ENCODE data around the gene FBXL17.

Gene FBXL17

DNA sequence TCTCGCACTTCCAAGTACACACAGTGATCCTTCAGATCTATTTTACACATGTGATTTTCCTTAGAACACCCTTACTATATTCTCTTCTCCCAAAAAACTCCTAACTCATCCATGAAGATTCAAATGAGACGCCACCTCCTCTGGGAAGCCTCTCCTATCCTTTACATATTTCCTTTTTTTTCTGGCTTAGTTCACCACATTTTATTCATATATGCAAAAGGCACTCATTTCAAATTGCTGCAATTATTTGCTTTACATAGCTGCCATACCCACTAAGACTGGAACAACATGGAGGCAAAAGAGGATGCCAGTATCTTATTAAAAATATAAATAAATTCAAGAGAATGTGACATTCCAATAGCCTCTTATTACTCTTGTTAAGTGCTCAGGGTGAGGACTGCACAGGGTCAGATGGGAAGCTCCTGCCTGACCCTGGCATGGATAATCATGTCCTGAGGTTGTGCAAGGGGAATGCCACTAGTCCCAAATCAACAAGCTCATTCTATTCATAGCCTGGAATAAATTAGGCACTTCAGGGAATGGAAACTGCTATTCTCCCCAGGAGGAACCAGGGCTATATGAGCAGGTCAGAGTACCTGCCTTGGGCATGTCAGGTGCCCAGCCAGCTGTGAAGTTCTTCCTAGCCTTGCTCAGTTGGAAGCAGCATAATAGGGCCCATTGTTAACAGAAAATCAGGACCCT is 262.9 kb downstream of the FBXL17 start:
- H3K27me3 Mint-ChIP-seq (ENCODE audit: low read depth), result no peaks in the 10 kb centered on the region
- H3K27ac Mint-ChIP-seq, result no peak overlapping the region
- no peak overlapping the region for H3K4me3 Mint-ChIP-seq
- H3K9me3 Mint-ChIP-seq, result no peaks in the 10 kb centered on the region
- DNase-seq (ENCODE audit: low spot score), result no peak
- no peaks in the 10 kb centered on the region for H3K36me3 Mint-ChIP-seq (ENCODE audit: low read depth)
- H3K4me1 Mint-ChIP-seq (ENCODE audit: low read depth), result no peaks in the 10 kb centered on the region

DNA sequence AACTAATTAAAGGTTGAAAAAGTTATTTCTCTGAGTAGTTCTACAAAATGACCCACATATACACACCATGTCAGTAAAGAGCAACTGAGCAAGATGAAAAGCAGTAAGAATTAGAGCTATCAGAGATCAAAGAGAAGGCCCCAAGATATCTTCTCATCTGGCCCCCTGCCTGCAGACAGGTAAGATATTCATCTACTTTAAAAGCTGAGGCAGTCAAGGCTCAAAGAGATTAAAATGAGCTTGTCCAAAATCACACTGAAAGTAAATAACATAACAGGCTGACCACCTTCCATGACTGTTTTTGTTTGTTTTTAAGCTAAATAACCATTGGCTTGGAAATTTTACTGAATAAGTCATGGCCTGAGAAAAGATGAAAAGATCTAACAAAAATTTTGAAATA is 266.2 kb downstream of the FBXL17 start:
- Mint-ChIP-seq H3K27ac (no peak overlapping the region), H3K9me3 (peaks cover 4% of the 10 kb centered on the region), H3K4me1 (ENCODE audit: low read depth) (no peaks in the 10 kb centered on the region), H3K4me3 (no peak overlapping the region), H3K27me3 (ENCODE audit: low read depth) (peaks cover 2% of the 10 kb centered on the region), H3K36me3 (ENCODE audit: low read depth) (no peaks in the 10 kb centered on the region)
- DNase-seq (ENCODE audit: low spot score), result no peak

DNA sequence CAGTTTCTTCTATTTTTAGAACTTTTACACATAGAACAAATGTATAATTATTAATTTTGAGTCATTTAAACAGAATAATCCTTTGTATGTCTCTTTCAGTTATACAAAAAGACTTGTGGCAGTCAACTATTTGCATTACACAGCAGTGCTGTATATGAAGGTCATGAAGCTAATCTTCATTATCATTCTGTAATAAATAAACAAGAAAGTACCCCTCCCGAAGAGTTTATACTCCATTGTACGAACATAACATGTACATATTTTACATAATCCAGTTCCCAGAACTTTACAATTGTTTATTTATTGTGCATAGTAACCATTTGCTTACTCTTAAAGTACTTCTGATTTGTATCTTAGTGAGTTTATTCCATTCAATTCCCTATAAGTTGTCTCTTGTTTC is 267.9 kb downstream of the FBXL17 start:
- H3K4me3 Mint-ChIP-seq, result no peak overlapping the region
- no peaks in the 10 kb centered on the region for H3K36me3 Mint-ChIP-seq (ENCODE audit: low read depth)
- peaks cover 2% of the 10 kb centered on the region for H3K27me3 Mint-ChIP-seq (ENCODE audit: low read depth)
- no peak for DNase-seq (ENCODE audit: low spot score)
- H3K4me1 Mint-ChIP-seq (ENCODE audit: low read depth), result no peaks in the 10 kb centered on the region
- no peak overlapping the region for H3K27ac Mint-ChIP-seq
- peaks cover 4% of the 10 kb centered on the region for H3K9me3 Mint-ChIP-seq

DNA sequence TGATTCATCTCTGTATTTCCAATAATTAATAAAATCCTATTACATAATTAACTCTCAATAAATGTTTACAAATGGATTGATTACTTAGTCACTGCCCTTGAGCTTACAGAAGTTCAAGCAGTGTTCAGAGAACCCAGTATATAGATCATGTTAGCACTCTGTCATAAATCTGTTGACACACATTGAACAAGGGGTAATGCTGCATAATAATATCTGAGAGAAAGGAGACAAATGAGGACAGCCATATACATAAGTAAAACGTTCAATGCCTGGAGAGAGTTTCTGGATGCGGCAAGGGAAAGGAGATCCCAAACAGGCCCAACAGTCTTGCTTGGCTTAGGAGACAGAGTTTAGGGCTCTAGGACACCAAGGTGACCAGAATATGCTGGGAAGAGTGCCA is 270.2 kb downstream of the FBXL17 start:
- H3K27ac Mint-ChIP-seq, result no peak overlapping the region
- no peaks in the 10 kb centered on the region for H3K4me1 Mint-ChIP-seq (ENCODE audit: low read depth)
- H3K36me3 Mint-ChIP-seq (ENCODE audit: low read depth), result no peaks in the 10 kb centered on the region
- no peak overlapping the region for H3K4me3 Mint-ChIP-seq
- no peak for DNase-seq (ENCODE audit: low spot score)
- H3K9me3 Mint-ChIP-seq, result peaks cover 4% of the 10 kb centered on the region
- peaks cover 2% of the 10 kb centered on the region for H3K27me3 Mint-ChIP-seq (ENCODE audit: low read depth)

DNA sequence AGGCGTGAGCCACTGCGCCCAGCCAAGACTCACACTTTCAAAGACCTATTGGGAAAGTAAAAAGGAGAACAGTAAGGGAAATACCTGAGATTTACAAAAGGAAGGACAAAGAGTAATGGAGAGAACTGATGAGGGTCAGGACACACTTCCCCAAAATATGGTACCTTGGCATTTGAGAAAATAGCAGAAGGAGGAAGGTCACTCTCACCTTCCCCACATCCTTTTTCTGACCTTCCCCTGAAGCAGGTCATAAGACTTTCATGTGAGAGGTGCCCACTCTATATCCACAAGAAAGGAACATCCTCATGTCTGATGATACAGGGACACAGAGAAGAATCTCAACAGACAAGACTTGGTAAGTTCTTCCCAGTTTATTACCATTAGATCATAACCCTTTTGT is 272.8 kb downstream of the FBXL17 start:
- DNase-seq (ENCODE audit: low spot score), result no peak
- Mint-ChIP-seq H3K27ac (no peak overlapping the region), H3K9me3 (peaks cover 4% of the 10 kb centered on the region), H3K4me3 (no peak overlapping the region), H3K4me1 (ENCODE audit: low read depth) (no peaks in the 10 kb centered on the region), H3K36me3 (ENCODE audit: low read depth) (no peaks in the 10 kb centered on the region), H3K27me3 (ENCODE audit: low read depth) (peaks cover 2% of the 10 kb centered on the region)

DNA sequence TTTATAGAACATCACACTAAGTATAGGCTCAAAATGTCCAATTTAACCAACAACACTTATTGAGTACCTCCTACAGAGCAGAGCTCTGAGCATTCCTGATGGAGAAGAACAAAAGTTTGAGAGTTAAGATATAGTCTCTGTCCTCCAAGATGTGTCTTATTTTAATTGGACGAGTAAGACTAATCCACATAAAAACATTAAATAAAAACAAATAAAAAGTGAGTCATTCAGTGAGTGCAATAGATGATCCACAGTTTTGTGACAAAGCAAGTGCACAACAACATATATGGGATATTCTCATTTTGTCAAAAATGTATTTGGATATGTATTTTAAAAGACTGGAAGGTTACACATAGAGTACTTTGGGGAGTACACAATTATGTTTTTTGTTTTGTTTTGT is 277.4 kb downstream of the FBXL17 start:
- Mint-ChIP-seq H3K27ac (no peak overlapping the region), H3K9me3 (no peaks in the 10 kb centered on the region), H3K36me3 (ENCODE audit: low read depth) (no peaks in the 10 kb centered on the region), H3K4me1 (ENCODE audit: low read depth) (no peaks in the 10 kb centered on the region), H3K4me3 (no peak overlapping the region), H3K27me3 (ENCODE audit: low read depth) (no peaks in the 10 kb centered on the region)
- DNase-seq (ENCODE audit: low spot score), result no peak

DNA sequence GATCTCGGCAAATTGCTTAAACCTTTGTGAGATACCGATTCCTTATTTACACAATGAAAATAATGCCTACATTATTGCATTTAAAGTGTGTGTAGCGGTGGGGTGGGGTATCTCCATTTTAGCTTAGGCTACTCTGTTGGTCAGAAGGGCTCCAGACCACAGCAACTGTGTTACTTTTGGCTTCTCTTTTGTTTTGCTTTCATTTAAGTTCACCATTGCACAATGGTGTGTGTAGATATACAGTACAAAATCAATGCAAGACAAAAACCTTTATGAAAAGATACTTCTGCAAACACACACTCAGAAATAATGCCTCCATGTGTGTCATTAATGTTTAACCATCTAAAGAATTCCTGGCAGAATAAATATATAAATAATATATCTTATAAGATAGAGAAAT is 279.4 kb downstream of the FBXL17 start:
- no peak for DNase-seq (ENCODE audit: low spot score)
- no peaks in the 10 kb centered on the region for H3K27me3 Mint-ChIP-seq (ENCODE audit: low read depth)
- no peaks in the 10 kb centered on the region for H3K4me1 Mint-ChIP-seq (ENCODE audit: low read depth)
- H3K9me3 Mint-ChIP-seq, result no peaks in the 10 kb centered on the region
- H3K4me3 Mint-ChIP-seq, result no peak overlapping the region
- H3K27ac Mint-ChIP-seq, result no peak overlapping the region
- no peaks in the 10 kb centered on the region for H3K36me3 Mint-ChIP-seq (ENCODE audit: low read depth)

DNA sequence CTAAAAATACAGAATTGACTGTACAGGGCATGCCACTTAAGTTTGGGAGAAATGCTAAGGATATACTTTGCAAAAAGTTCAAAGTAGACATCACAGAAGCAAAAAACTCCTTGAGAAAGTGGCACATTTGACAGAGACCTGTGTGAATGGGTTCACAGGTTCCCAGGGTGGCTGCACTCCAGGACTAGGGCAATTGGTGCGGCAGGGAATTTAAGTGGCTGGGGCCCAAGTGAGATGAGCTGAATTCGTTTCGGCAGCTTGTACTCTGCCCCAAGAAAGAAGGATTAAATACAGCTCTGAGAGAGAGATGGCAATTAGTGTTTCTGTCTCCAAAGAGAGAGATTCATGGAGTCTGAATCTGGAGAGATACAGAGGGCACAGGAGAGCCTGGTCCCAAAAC is 280.1 kb downstream of the FBXL17 start:
- Mint-ChIP-seq H3K4me3 (no peak overlapping the region), H3K4me1 (ENCODE audit: low read depth) (no peaks in the 10 kb centered on the region), H3K9me3 (no peaks in the 10 kb centered on the region), H3K36me3 (ENCODE audit: low read depth) (no peaks in the 10 kb centered on the region), H3K27ac (no peak overlapping the region), H3K27me3 (ENCODE audit: low read depth) (no peaks in the 10 kb centered on the region)
- DNase-seq (ENCODE audit: low spot score), result no peak

DNA sequence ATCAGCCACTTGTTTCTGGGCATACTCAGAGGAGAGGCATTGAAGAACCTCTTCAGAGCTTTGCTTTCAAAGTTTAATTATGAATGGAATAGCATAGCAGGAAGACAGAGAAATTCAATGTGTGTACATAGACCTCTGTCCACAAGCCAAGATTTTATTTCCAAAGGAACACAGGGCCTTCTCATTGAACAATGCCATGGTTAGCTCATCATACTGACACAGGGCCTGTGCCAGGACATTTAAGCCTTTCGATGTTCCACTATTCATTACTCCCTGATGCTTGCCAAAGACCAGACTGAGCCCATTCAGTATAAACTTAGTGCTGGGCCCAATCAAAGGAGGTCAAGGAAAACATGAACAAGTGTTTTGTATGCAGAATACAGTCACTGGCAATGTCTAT is 280.8 kb downstream of the FBXL17 start:
- DNase-seq (ENCODE audit: low spot score), result no peak
- Mint-ChIP-seq H3K4me3 (no peak overlapping the region), H3K9me3 (no peaks in the 10 kb centered on the region), H3K27ac (no peak overlapping the region), H3K27me3 (ENCODE audit: low read depth) (no peaks in the 10 kb centered on the region), H3K4me1 (ENCODE audit: low read depth) (no peaks in the 10 kb centered on the region), H3K36me3 (ENCODE audit: low read depth) (no peaks in the 10 kb centered on the region)

DNA sequence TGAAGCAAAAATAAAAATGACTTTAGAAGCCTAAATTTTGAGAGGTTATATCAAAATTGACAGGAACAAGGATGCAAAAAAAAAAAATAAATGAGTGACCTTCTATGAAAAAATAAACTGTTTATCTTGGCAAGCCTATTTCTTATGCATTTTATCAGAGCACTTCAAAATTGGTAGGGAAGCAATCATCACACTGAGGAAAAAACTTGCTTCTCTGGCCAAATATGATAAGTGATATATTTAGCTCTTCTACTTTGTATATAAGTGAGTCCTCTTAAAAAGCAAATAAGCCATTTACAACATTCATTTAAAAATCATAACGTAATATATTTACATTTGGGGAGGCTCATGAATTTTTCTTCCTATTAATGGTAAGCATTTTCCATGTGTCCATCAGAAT is 287.1 kb downstream of the FBXL17 start:
- no peak overlapping the region for H3K4me3 Mint-ChIP-seq
- H3K36me3 Mint-ChIP-seq (ENCODE audit: low read depth), result no peaks in the 10 kb centered on the region
- no peak overlapping the region for H3K27ac Mint-ChIP-seq
- no peaks in the 10 kb centered on the region for H3K9me3 Mint-ChIP-seq
- DNase-seq (ENCODE audit: low spot score), result no peak
- no peaks in the 10 kb centered on the region for H3K27me3 Mint-ChIP-seq (ENCODE audit: low read depth)
- H3K4me1 Mint-ChIP-seq (ENCODE audit: low read depth), result peaks cover 8% of the 10 kb centered on the region

DNA sequence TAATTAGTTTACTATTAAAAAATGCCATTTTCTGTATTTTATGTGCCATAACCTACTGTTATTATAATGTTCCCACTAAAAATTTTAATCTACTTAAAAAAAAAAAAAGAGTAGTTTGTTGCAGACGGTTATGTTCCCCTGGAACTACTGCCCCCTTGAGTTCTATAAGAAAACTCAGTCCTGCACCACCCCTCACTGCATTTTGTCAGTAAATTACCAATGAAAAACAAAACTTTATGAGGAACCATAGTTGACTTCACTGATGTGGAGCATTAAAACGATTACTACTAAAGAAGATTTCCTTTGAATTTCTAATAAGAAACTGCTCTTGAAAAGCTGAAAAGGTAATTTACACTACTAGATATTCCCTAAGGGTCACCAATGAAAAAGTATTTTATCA is 288.7 kb downstream of the FBXL17 start:
- peaks cover 8% of the 10 kb centered on the region for H3K4me1 Mint-ChIP-seq (ENCODE audit: low read depth)
- H3K27ac Mint-ChIP-seq, result no peak overlapping the region
- no peaks in the 10 kb centered on the region for H3K9me3 Mint-ChIP-seq
- H3K4me3 Mint-ChIP-seq, result no peak overlapping the region
- H3K36me3 Mint-ChIP-seq (ENCODE audit: low read depth), result no peaks in the 10 kb centered on the region
- no peaks in the 10 kb centered on the region for H3K27me3 Mint-ChIP-seq (ENCODE audit: low read depth)
- no peak for DNase-seq (ENCODE audit: low spot score)

DNA sequence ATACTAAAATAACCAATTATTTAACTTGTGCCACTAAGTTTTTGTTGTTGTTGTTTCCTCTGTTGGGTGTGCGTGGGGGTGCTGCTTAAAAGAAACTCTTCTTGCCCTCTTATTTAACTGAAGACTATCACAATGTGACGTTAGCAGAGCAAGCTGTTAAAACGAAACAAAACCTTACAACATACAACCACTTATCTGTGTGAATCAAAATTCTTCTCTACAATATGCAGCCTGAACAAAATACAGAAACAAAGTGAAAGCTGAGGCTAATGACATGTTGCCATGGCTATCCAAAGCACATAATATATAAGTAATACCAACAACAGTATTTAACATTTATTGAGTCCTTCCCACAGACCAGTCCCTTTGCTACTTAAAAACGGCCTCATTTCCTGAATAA is 291.0 kb downstream of the FBXL17 start:
- H3K27ac Mint-ChIP-seq, result no peak overlapping the region
- H3K4me3 Mint-ChIP-seq, result no peak overlapping the region
- H3K4me1 Mint-ChIP-seq (ENCODE audit: low read depth), result peaks cover 8% of the 10 kb centered on the region
- no peaks in the 10 kb centered on the region for H3K27me3 Mint-ChIP-seq (ENCODE audit: low read depth)
- DNase-seq (ENCODE audit: low spot score), result no peak
- no peaks in the 10 kb centered on the region for H3K36me3 Mint-ChIP-seq (ENCODE audit: low read depth)
- H3K9me3 Mint-ChIP-seq, result no peaks in the 10 kb centered on the region

DNA sequence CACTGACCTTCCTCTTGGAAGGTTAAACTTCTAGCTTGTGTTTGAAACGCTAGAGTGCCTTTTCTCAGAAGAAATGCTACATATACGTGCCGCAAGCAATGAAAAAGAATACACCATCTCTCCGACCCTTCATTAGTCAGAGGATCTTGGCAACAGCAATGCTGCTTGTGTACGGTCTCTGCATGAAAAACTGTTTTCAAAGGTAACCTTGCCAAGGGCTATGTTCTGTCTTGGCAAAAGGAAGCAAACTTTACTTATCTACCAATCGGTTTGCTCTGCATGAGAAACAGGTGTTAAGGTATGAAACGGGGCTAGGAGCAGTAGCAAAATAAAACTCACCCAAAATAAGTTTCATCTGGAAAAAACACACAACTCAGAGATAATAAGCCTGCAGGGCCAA is 297.8 kb downstream of the FBXL17 start:
- H3K27ac Mint-ChIP-seq, result no peak overlapping the region
- no peak overlapping the region for H3K4me3 Mint-ChIP-seq
- H3K27me3 Mint-ChIP-seq (ENCODE audit: low read depth), result no peaks in the 10 kb centered on the region
- DNase-seq (ENCODE audit: low spot score), result no peak
- no peaks in the 10 kb centered on the region for H3K4me1 Mint-ChIP-seq (ENCODE audit: low read depth)
- no peaks in the 10 kb centered on the region for H3K9me3 Mint-ChIP-seq
- no peaks in the 10 kb centered on the region for H3K36me3 Mint-ChIP-seq (ENCODE audit: low read depth)

DNA sequence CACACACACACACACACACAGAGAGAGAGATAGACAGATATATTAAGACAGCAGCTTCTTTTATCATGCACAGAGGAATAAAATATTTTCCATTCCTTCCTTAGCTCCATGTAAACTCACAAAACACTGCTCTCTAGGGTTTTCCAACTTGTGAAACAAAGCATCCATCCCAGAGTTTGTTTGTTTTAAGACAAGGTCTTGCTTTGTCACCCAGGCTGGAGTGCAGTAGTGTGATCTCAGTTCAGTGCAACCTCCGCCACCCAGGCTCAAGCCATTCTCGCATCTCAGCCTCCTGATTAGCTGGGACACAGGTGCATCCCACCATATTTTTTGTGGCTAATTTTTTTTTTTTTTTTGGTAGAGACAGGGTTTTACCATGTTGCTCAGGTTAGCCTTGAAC is 298.7 kb downstream of the FBXL17 start:
- H3K4me3 Mint-ChIP-seq, result no peak overlapping the region
- no peak for DNase-seq (ENCODE audit: low spot score)
- H3K9me3 Mint-ChIP-seq, result no peaks in the 10 kb centered on the region
- H3K27me3 Mint-ChIP-seq (ENCODE audit: low read depth), result no peaks in the 10 kb centered on the region
- no peak overlapping the region for H3K27ac Mint-ChIP-seq
- no peaks in the 10 kb centered on the region for H3K4me1 Mint-ChIP-seq (ENCODE audit: low read depth)
- no peaks in the 10 kb centered on the region for H3K36me3 Mint-ChIP-seq (ENCODE audit: low read depth)

DNA sequence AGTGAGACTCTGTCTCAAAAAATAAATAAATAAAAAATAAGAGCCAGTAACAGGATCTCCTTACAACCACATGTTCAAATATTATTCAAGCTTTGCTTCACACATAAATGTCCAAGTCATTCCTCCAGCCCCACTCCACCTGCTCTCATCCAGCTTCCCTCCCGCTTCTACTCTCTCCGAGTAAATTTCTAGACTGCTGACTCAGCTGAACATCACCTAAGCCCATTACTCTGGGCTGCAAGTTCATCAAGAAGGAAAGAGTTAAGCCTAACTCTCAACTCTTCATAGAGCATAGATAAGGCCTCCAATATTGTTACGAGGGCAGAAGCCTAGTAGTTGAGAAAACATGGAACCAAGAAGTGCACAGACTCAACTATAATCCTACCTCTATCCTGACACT is 300.2 kb downstream of the FBXL17 start:
- Mint-ChIP-seq H3K27me3 (ENCODE audit: low read depth) (no peaks in the 10 kb centered on the region), H3K4me1 (ENCODE audit: low read depth) (no peaks in the 10 kb centered on the region), H3K9me3 (no peaks in the 10 kb centered on the region), H3K4me3 (no peak overlapping the region), H3K36me3 (ENCODE audit: low read depth) (no peaks in the 10 kb centered on the region), H3K27ac (no peak overlapping the region)
- no peak for DNase-seq (ENCODE audit: low spot score)
